ENCODE measurements around the gene SAT2.

- no peak for TF ChIP-seq POLR2A (IDR thresholded peaks at IDR 0.05)
- no peak for TF ChIP-seq EP300 (IDR thresholded peaks at IDR 0.05)
- TF ChIP-seq, protein P1, sequence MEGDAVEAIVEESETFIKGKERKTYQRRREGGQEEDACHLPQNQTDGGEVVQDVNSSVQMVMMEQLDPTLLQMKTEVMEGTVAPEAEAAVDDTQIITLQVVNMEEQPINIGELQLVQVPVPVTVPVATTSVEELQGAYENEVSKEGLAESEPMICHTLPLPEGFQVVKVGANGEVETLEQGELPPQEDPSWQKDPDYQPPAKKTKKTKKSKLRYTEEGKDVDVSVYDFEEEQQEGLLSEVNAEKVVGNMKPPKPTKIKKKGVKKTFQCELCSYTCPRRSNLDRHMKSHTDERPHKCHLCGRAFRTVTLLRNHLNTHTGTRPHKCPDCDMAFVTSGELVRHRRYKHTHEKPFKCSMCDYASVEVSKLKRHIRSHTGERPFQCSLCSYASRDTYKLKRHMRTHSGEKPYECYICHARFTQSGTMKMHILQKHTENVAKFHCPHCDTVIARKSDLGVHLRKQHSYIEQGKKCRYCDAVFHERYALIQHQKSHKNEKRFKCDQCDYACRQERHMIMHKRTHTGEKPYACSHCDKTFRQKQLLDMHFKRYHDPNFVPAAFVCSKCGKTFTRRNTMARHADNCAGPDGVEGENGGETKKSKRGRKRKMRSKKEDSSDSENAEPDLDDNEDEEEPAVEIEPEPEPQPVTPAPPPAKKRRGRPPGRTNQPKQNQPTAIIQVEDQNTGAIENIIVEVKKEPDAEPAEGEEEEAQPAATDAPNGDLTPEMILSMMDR (IDR thresholded peaks at IDR 0.05): no peak
These were observed 40.8 kb downstream of the SAT2 start for GRCh38 chr17:7586673-7587419.
